K562 (cell line): ENCODE results near the gene TTC24. TPM values are rescaled to one million over a fixed set of nuclear protein-coding genes. Genes with fewer than 3 reads are reported as not detected.

Experiments used
- ATAC-seq: fragments of 200-7000 bp; cut with Tn5 transposase; 3 replicates; pipeline ENCODE4 v1.9.1; 2020; ENCODE audit warnings: moderate library complexity
- BruUV-seq: library from RNA; stranded (reverse); fragments of 400-500 nt; replicated peaks from 2 replicates; lab custom pipeline; 2021; lab: Mats Ljungman, UMichigan
- CTCF ChIA-PET: fragments of 300-600 bp; formaldehyde crosslinking; extraction: SDS; loops from one replicate; lab custom pipeline; 2021; ENCODE audit warnings: low intra/inter-chr PET ratio; lab: Yijun Ruan, JAX
- POLR2A ChIA-PET: fragments of 300-600, 350-650 bp; sonication (Branson Sonifier 250); formaldehyde crosslinking; extraction: SDS; loops from one replicate; lab custom pipeline; 2021; ENCODE audit warnings: antibody characterized with exemption, inconsistent platforms; lab: Yijun Ruan, JAX
- DNase-seq, 4 experiments: peaks; one replicate each; pipeline versions ENCODE4 v3.0.0 to v3.0.0-alpha.2; 2011 to 2018; ENCODE audit warnings: low spot score in 3 of 4, mixed read lengths in 3 of 4; ENCODE audit errors: extremely low read depth in 1 of 4
- FAIRE-seq: peaks from 2 replicates; lab custom pipeline; 2011; peaks lifted over from hg19 to GRCh38; lab: Jason Lieb, UNC
- H2AFZ ChIP-seq: 2 replicates; pipeline ENCODE4 v1.6.0; 2011; ENCODE audit warnings: low read depth, low read length, control low read depth, inconsistent platforms
- H3K27ac ChIP-seq: fragments of 200-600 bp; 3 replicates; pipeline ENCODE4 v1.8.0; 2011; ENCODE audit warnings: low read depth, mild to moderate bottlenecking, control low read depth, inconsistent platforms, low read length, moderate library complexity, mixed read lengths; ENCODE audit errors: extremely low read depth
- H3K27me3 ChIP-seq, 2 experiments: fragments of 300-600 bp in 1 of 2; 2 replicates in 1 of 2; 3 replicates in 1 of 2; pipeline versions ENCODE4 v1.6.0 to v1.8.0; 2011; ENCODE audit warnings: inconsistent platforms in 2 of 2, low read length in 2 of 2, mild to moderate bottlenecking in 1 of 2, mixed read lengths in 1 of 2, moderate library complexity in 1 of 2; ENCODE audit not compliant: control insufficient read depth in 2 of 2, insufficient read depth in 2 of 2
- H3K36me3 ChIP-seq: fragments of 300-600 bp; 3 replicates; pipeline ENCODE4 v1.8.0; 2011; ENCODE audit warnings: mild to moderate bottlenecking, low read length, inconsistent platforms; ENCODE audit not compliant: control insufficient read depth, insufficient read depth
- H3K4me1 ChIP-seq, 2 experiments: fragments of 200-600 bp in 1 of 2; replicated peaks in 1 of 2; 2 replicates in 1 of 2; 3 replicates in 1 of 2; pipeline versions ENCODE4 v1.5.1 to v1.8.0; 2011; ENCODE audit warnings: inconsistent platforms in 2 of 2, low read length in 2 of 2, mild to moderate bottlenecking in 1 of 2, mixed read lengths in 1 of 2, moderate library complexity in 1 of 2; ENCODE audit not compliant: control insufficient read depth in 2 of 2, insufficient read depth in 2 of 2
- H3K4me2 ChIP-seq: 2 replicates; pipeline ENCODE4 v1.6.1; 2011; ENCODE audit warnings: low read length, control low read depth, inconsistent platforms, mixed read lengths; ENCODE audit not compliant: insufficient read depth
- H3K4me3 ChIP-seq: fragments of 200-600 bp; sonication (generic), shearing (Covaris generic); 2 replicates; pipeline ENCODE4 v1.5.1; 2016; ENCODE audit warnings: control low read depth, inconsistent platforms
- H3K79me2 ChIP-seq: fragments of 200-600 bp; 3 replicates; pipeline ENCODE4 v1.8.0; 2011; ENCODE audit warnings: low read length, inconsistent platforms; ENCODE audit not compliant: control insufficient read depth, insufficient read depth
- H3K9ac ChIP-seq, 2 experiments: 2 replicates each; pipeline versions ENCODE4 v1.6.0 to v1.6.1; 2011; ENCODE audit warnings: low read depth in 2 of 2, low read length in 2 of 2, control low read depth in 1 of 2, inconsistent platforms in 1 of 2, mild to moderate bottlenecking in 1 of 2, mixed read lengths in 1 of 2; ENCODE audit not compliant: insufficient read depth in 1 of 2
- H3K9me1 ChIP-seq: one replicate; pipeline ENCODE4 v1.6.0; 2011; ENCODE audit warnings: inconsistent platforms, mild to moderate bottlenecking, low read length, moderate library complexity; ENCODE audit not compliant: control insufficient read depth, insufficient read depth
- H3K9me3 ChIP-seq: replicated peaks from 2 replicates; pipeline ENCODE4 v1.5.1; 2011; ENCODE audit warnings: low read depth, low read length, inconsistent platforms; ENCODE audit not compliant: control insufficient read depth, insufficient read depth
- H4K20me1 ChIP-seq: replicated peaks from 2 replicates; pipeline ENCODE4 v1.6.1; 2011; ENCODE audit warnings: low read length, inconsistent platforms, mixed read lengths; ENCODE audit not compliant: control insufficient read depth, insufficient read depth
- FOXA3 ChIP-seq, 2 experiments: fragments of 450-650 bp in 1 of 2; sonication (generic) in 1 of 2; formaldehyde crosslinking; IDR thresholded peaks in 1 of 2; conservative IDR thresholded peaks in 1 of 2; 2 replicates each; pipeline versions ENCODE4 v1.4.0 to v1.8.0; 2020 to 2022; ENCODE audit warnings: mild to moderate bottlenecking in 2 of 2, missing genetic modification reagents in 1 of 2
- FOXP1 ChIP-seq: sonication (generic); formaldehyde crosslinking; IDR thresholded peaks from 2 replicates; pipeline ENCODE4 v1.8.0; 2022; ENCODE audit warnings: mild to moderate bottlenecking, missing genetic modification reagents
- RBM14 ChIP-seq: fragments of 200-400 bp; formaldehyde crosslinking; IDR thresholded peaks from 2 replicates; pipeline ENCODE4 v1.6.1; 2018; ENCODE audit warnings: low read depth, mild to moderate bottlenecking, low read length, moderate library complexity, borderline replicate concordance; ENCODE audit not compliant: insufficient read depth
- ZKSCAN3 ChIP-seq: fragments of 250-450 bp; sonication (Bioruptor Pico); IDR thresholded peaks from 2 replicates; pipeline ENCODE4 v1.4.0; 2020
- WGBS: fragments of 100-300 bp; shearing (Covaris generic); methylation state at CpG from one replicate; pipeline ENCODE4 v1.1.6; 2016; ENCODE audit warnings: low coverage, mixed read lengths; ENCODE audit not compliant: insufficient coverage; ENCODE audit errors: missing lambda C conversion rate; 5-methylcytosine and 5-hydroxymethylcytosine counted together
- in situ Hi-C: fragments of 300-500 bp; cut with MboI; formaldehyde crosslinking; loops from 4 replicates; pipeline ENCODE4 v1.15.0; 2018; ENCODE audit warnings: inconsistent platforms, mixed read lengths
- intact Hi-C: fragments of 100-400 bp; cut with micrococcal nuclease; formaldehyde crosslinking; loops from 2 replicates; pipeline ENCODE4 v1.14.2; 2022
- polyA plus RNA-seq, 8 experiments: library from polyadenylated mRNA; depleted of rRNA in 4 of 8; stranded (reverse) in 5 of 8; unstranded in 3 of 8; fragments of >200 nt; fragmentation: Nextera tagmentation in 2 of 8; fragmentation: Illumina TruSeq in 1 of 8; extraction: Ambion mirVana in 2 of 8; extraction: Trizol in 1 of 8; gene quantifications; 2 replicates each; pipeline versions ENCODE4 v1.2.1 to v1.2.3, GENCODE V29; 2011 to 2014; ENCODE audit warnings: inconsistent platforms in 1 of 8, missing spikeins in 1 of 8
- total RNA-seq, 7 experiments: library from RNA; depleted of rRNA in 6 of 7; stranded (reverse); fragments of >200 nt in 6 of 7; fragmentation: Illumina TruSeq in 2 of 7; extraction: Trizol in 2 of 7; gene quantifications; 2 replicates each; pipeline versions ENCODE4 v1.2.1 to v1.2.3, GENCODE V29; 2011 to 2021; ENCODE audit warnings: low replicate concordance in 1 of 7
- TF ChIP-seq, protein P1 (sequence below): fragments of 200-800 bp; sonication (Bioruptor generic); IDR thresholded peaks from 2 replicates; pipeline ENCODE4 v1.6.1; 2017; ENCODE audit warnings: missing genetic modification characterization, missing compliant biosample characterization
- TF ChIP-seq, protein P2 (sequence below): fragments of 450-650 bp; IDR thresholded peaks from 2 replicates; pipeline ENCODE4 v1.6.1; 2017; ENCODE audit warnings: antibody characterized with exemption, mild to moderate bottlenecking

Gene TTC24
- total and polyA plus RNA-seq, 9 of the 15 experiments (the other 6 are each of a cell fraction or from before 2014, with no cell fraction given): not detected

DNA sequence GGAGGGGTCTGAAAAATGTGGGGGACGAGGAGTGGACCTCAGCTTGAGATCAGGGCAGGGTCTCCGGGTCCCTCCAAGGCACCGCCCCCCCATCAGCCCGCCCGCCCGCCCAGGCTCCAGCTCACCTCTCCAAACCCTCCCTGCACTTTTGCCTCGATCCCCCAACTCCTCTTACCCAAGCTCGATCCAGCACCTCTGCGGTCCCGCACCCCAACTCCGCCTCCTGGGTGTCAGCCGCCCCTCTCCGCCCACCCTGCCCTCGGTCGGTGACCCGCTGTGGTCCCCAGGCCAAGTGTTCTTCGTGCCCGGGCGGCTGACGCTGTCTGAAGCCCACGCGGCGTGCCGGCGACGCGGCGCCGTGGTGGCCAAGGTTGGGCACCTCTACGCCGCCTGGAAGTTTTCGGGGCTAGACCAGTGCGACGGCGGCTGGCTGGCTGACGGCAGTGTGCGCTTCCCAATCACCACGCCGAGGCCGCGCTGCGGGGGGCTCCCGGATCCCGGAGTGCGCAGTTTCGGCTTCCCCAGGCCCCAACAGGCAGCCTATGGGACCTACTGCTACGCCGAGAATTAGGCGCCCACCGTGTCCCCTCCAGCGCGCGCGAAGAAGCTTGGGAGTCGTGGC, 45.4 kb downstream of the TTC24 start:
- H3K9me1 ChIP-seq: no peaks in the 10 kb centered on the region
- BruUV-seq: no TSS peak
- peaks cover 4% of the 10 kb centered on the region; the same call in 1 of the 2 replicates for H4K20me1 ChIP-seq
- intact Hi-C loops (loop anchor here (1.0 to 5.0 kb wide), 2 partner anchors 35 to 102 kb away; partner anchors contain the start of genes ISG20L2 and METTL25B), in situ Hi-C loops (no loop called here)
- WGBS: 1% methylated on average over 51 of the region's 55 CpGs
- H3K27me3 ChIP-seq: no peaks in the 10 kb centered on the region; a peak in 1 of 5 replicates
- peak overlapping the region; percentile 52 for H3K4me3 ChIP-seq
- no peaks in the 10 kb centered on the region for H3K9me3 ChIP-seq
- H3K27ac ChIP-seq: peak overlapping the region; percentile 71
- no peaks in the 10 kb centered on the region for H3K79me2 ChIP-seq
- ATAC-seq: peak; percentile 52
- ChIA-PET CTCF (interaction anchor here (0.6 to 4.0 kb wide), 6 partner anchors 18 to 1410 kb away, joined by 3 to 58 read pairs (median 10); partner anchors contain the start of gene NES), POLR2A (interaction anchor here (0.6 to 2.0 kb wide), 11 partner anchors 10 to 280 kb away, joined by 3 to 14 read pairs (median 4); no protein-coding TSS in a partner anchor)
- H3K36me3 ChIP-seq: no peaks in the 10 kb centered on the region
- peaks cover 0 to 25% of the 10 kb centered on the region in 2 experiments; a peak in 4 of 5 replicates for H3K4me1 ChIP-seq
- H2AFZ ChIP-seq: peak overlapping the region; percentile 98
- FAIRE-seq: no peak
- H3K9ac ChIP-seq: peak overlapping the region; percentile 75 to 96
- DNase-seq: peak; percentile 35 to 60 (median 46)
- peak overlapping the region; percentile 85 for H3K4me2 ChIP-seq
- TF ChIP-seq FOXP1 (peak; percentile 18; the same call in 1 of the 2 replicates), ZKSCAN3 (CRISPR knock-in tag) (peak; percentile 74), FOXA3 (CRISPR knock-in tag; conservative IDR thresholded peaks at IDR 0.05 in 1 of 2, IDR thresholded peaks at IDR 0.05 in 1 of 2) (peak in 1 of 2 experiments; percentile 10; a peak in 1 of 4 replicates), RBM14 (0 out of 2 replicates have a peak, but pooled peaks have one; percentile 79)
- TF ChIP-seq, protein P1, sequence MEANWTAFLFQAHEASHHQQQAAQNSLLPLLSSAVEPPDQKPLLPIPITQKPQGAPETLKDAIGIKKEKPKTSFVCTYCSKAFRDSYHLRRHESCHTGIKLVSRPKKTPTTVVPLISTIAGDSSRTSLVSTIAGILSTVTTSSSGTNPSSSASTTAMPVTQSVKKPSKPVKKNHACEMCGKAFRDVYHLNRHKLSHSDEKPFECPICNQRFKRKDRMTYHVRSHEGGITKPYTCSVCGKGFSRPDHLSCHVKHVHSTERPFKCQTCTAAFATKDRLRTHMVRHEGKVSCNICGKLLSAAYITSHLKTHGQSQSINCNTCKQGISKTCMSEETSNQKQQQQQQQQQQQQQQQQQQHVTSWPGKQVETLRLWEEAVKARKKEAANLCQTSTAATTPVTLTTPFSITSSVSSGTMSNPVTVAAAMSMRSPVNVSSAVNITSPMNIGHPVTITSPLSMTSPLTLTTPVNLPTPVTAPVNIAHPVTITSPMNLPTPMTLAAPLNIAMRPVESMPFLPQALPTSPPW: no peak
- TF ChIP-seq, protein P2, sequence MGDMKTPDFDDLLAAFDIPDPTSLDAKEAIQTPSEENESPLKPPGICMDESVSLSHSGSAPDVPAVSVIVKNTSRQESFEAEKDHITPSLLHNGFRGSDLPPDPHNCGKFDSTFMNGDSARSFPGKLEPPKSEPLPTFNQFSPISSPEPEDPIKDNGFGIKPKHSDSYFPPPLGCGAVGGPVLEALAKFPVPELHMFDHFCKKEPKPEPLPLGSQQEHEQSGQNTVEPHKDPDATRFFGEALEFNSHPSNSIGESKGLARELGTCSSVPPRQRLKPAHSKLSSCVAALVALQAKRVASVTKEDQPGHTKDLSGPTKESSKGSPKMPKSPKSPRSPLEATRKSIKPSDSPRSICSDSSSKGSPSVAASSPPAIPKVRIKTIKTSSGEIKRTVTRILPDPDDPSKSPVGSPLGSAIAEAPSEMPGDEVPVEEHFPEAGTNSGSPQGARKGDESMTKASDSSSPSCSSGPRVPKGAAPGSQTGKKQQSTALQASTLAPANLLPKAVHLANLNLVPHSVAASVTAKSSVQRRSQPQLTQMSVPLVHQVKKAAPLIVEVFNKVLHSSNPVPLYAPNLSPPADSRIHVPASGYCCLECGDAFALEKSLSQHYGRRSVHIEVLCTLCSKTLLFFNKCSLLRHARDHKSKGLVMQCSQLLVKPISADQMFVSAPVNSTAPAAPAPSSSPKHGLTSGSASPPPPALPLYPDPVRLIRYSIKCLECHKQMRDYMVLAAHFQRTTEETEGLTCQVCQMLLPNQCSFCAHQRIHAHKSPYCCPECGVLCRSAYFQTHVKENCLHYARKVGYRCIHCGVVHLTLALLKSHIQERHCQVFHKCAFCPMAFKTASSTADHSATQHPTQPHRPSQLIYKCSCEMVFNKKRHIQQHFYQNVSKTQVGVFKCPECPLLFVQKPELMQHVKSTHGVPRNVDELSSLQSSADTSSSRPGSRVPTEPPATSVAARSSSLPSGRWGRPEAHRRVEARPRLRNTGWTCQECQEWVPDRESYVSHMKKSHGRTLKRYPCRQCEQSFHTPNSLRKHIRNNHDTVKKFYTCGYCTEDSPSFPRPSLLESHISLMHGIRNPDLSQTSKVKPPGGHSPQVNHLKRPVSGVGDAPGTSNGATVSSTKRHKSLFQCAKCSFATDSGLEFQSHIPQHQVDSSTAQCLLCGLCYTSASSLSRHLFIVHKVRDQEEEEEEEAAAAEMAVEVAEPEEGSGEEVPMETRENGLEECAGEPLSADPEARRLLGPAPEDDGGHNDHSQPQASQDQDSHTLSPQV: 0 out of 2 replicates have a peak, but pooled peaks have one; percentile 17
